ENCODE results near the gene RAB10.
"Not testable (repeated sequence)": the region's sequence is repeated elsewhere in the genome, so short reads cannot be mapped to it uniquely, and the experiment has no call there.

Gene RAB10

GRCh38 chr2:26165403-26165802 is 131.5 kb downstream of the RAB10 start:
- DNase-seq: no peak

GRCh38 chr2:26166541-26166940 is 132.7 kb downstream of the RAB10 start:
- not testable (repeated sequence) for DNase-seq

- DNase-seq: no peak
These were observed 134.9 kb downstream of the RAB10 start for GRCh38 chr2:26168785-26169184.

GRCh38 chr2:26169226-26169625 is 135.3 kb downstream of the RAB10 start:
- DNase-seq: no peak

- no peak for DNase-seq
These were observed 136.0 kb downstream of the RAB10 start for GRCh38 chr2:26169681-26170414.

- no peak for DNase-seq
These were observed 136.9 kb downstream of the RAB10 start for GRCh38 chr2:26170795-26171194.

- no peak for DNase-seq
These were observed 138.4 kb downstream of the RAB10 start for GRCh38 chr2:26172189-26172870.

- no peak for DNase-seq
These were observed 139.2 kb downstream of the RAB10 start, which contains the start of gene GAREM2 for GRCh38 chr2:26172871-26173775. GAREM2 (plus strand) TSS chr2:26173088; CDS start chr2:26173221, 133 bp downstream.

GRCh38 chr2:26173776-26174482 is 140.0 kb downstream of the RAB10 start:
- no peak for DNase-seq

GRCh38 chr2:26174691-26175465 is 141.0 kb downstream of the RAB10 start:
- DNase-seq: no peak

- DNase-seq: no peak
These were observed 141.8 kb downstream of the RAB10 start for GRCh38 chr2:26175466-26176278.

GRCh38 chr2:26176279-26176615 is 142.4 kb downstream of the RAB10 start:
- no peak for DNase-seq

GRCh38 chr2:26177122-26177521 is 143.2 kb downstream of the RAB10 start:
- DNase-seq: no peak

- no peak for DNase-seq
These were observed 144.4 kb downstream of the RAB10 start for GRCh38 chr2:26178246-26178645.

- DNase-seq: no peak
These were observed 145.0 kb downstream of the RAB10 start for GRCh38 chr2:26178746-26179436.

- DNase-seq: peak; percentile 20
These were observed 145.6 kb downstream of the RAB10 start for GRCh38 chr2:26179446-26179913.

GRCh38 chr2:26182441-26182840 is 148.6 kb downstream of the RAB10 start:
- DNase-seq: no peak

- no peak for DNase-seq
These were observed 149.2 kb downstream of the RAB10 start for GRCh38 chr2:26182887-26183630.

- no peak for DNase-seq
These were observed 150.2 kb downstream of the RAB10 start for GRCh38 chr2:26184121-26184520.

Data from NCI-H1092 treated with DMSO at 0.1 percent for 48 hours (cell line).